Large intestine (tissue), 3 donors: ENCODE results near the gene TICAM2. TPM values are rescaled to one million over a fixed set of nuclear protein-coding genes. Genes with fewer than 3 reads are reported as not detected.
A peak's percentile ranks its signal among the peaks of the same experiment; 100 is the strongest.

ENCODE experiments used
- DNase-seq, 2 donors: peaks; one replicate each; pipeline versions ENCODE4 v3.0.0 to v3.0.0-alpha.2; 2013
- H3K27ac ChIP-seq: one replicate; pipeline ENCODE4 v1.5.1; 2013; ENCODE audit warnings: low read length
- H3K27me3 ChIP-seq: 2 replicates; pipeline ENCODE4 v1.6.1; 2013; ENCODE audit warnings: low read length; ENCODE audit not compliant: control insufficient read depth, insufficient read depth
- H3K36me3 ChIP-seq: 2 replicates; pipeline ENCODE4 v1.6.1; 2013; ENCODE audit warnings: low read length; ENCODE audit not compliant: control insufficient read depth, insufficient read depth
- H3K4me1 ChIP-seq: one replicate; pipeline ENCODE4 v1.6.1; 2013; ENCODE audit warnings: low read length; ENCODE audit not compliant: control insufficient read depth, insufficient read depth
- H3K4me3 ChIP-seq: one replicate; pipeline ENCODE4 v1.5.1; 2013; ENCODE audit warnings: low read length
- H3K9me3 ChIP-seq: one replicate; pipeline ENCODE4 v1.6.1; 2013; ENCODE audit warnings: mild to moderate bottlenecking, low read depth, low read length, moderate library complexity; ENCODE audit not compliant: control insufficient read depth
- WGBS: methylation state at CpG from one replicate; pipeline ENCODE4 v1.1.5; 2013; ENCODE audit warnings: low lambda C conversion rate; ENCODE audit not compliant: insufficient coverage; 5-methylcytosine and 5-hydroxymethylcytosine counted together
- polyA plus RNA-seq: library from polyadenylated mRNA; unstranded; fragments of 120-200 nt; gene quantifications from one replicate; pipeline ENCODE4 v1.2.1, GENCODE V29; 2013

Gene TICAM2
- polyA plus RNA-seq, 1 donor: 2.9 TPM

- peak overlapping the region; percentile 71 for H3K27ac ChIP-seq
- H3K36me3 ChIP-seq: no peaks in the 10 kb centered on the region
- H3K9me3 ChIP-seq: no peaks in the 10 kb centered on the region
- no CpG with 5 or more reads among the region's 8 CpGs for WGBS
- H3K27me3 ChIP-seq: peaks cover 2% of the 10 kb centered on the region
- H3K4me3 ChIP-seq: peak overlapping the region; percentile 26
- H3K4me1 ChIP-seq: no peaks in the 10 kb centered on the region
- DNase-seq: peak; percentile 70 to 82
Measured at GRCh38 chr5:115634343-115635132, 32.3 kb upstream of the TICAM2 start.

- no peaks in the 10 kb centered on the region for H3K27me3 ChIP-seq
- H3K9me3 ChIP-seq: no peaks in the 10 kb centered on the region
- no peaks in the 10 kb centered on the region for H3K4me1 ChIP-seq
- no peaks in the 10 kb centered on the region for H3K36me3 ChIP-seq
- WGBS: no CpG with 5 or more reads among the region's 1 CpG
- DNase-seq: no peak
- H3K27ac ChIP-seq: no peak overlapping the region
- no peak overlapping the region for H3K4me3 ChIP-seq
Measured at GRCh38 chr5:115629903-115630302, 27.6 kb upstream of the TICAM2 start.

GRCh38 chr5:115627295-115627865 lies 25.1 kb upstream of the TICAM2 start:
- no peak overlapping the region for H3K27ac ChIP-seq
- no peaks in the 10 kb centered on the region for H3K27me3 ChIP-seq
- H3K4me1 ChIP-seq: peaks cover 9% of the 10 kb centered on the region
- no peak overlapping the region for H3K4me3 ChIP-seq
- H3K36me3 ChIP-seq: peaks cover under 1% of the 10 kb centered on the region
- DNase-seq: no peak
- WGBS: 88% methylated on average over 1 of the region's 5 CpGs
- no peaks in the 10 kb centered on the region for H3K9me3 ChIP-seq

- peaks cover 13% of the 10 kb centered on the region for H3K4me1 ChIP-seq
- H3K9me3 ChIP-seq: no peaks in the 10 kb centered on the region
- H3K27me3 ChIP-seq: no peaks in the 10 kb centered on the region
- 4% methylated on average over 5 of the region's 9 CpGs for WGBS
- H3K4me3 ChIP-seq: peak overlapping the region; percentile 83
- H3K36me3 ChIP-seq: peaks cover 3% of the 10 kb centered on the region
- no peak for DNase-seq
- peak overlapping the region; percentile 98 for H3K27ac ChIP-seq
Measured at GRCh38 chr5:115626445-115626823, 24.2 kb upstream of the TICAM2 start.

- H3K27me3 ChIP-seq: no peaks in the 10 kb centered on the region
- no peaks in the 10 kb centered on the region for H3K9me3 ChIP-seq
- H3K27ac ChIP-seq: peak within 1 kb of the TSS; percentile 98
- peak; percentile 99 for DNase-seq
- peaks cover 13% of the 10 kb centered on the region for H3K4me1 ChIP-seq
- H3K4me3 ChIP-seq: peak within 1 kb of the TSS; percentile 83
- WGBS: no CpG with 5 or more reads among the region's 77 CpGs
- H3K36me3 ChIP-seq: peaks cover 3% of the 10 kb centered on the region
Measured at GRCh38 chr5:115625579-115626444, 23.5 kb upstream of the TICAM2 start, which contains the start of gene TMED7. Gene TMED7 (minus strand): TSS chr5:115626036. CDS start chr5:115625792, 244 bp downstream.

GRCh38 chr5:115624994-115625393 lies 22.7 kb upstream of the TICAM2 start:
- 83% methylated on average over 1 of the region's 3 CpGs for WGBS
- peaks cover 4% of the 10 kb centered on the region for H3K36me3 ChIP-seq

GRCh38 chr5:115623658-115624057 lies 21.4 kb upstream of the TICAM2 start:
- Histone ChIP-seq H3K4me3 (peak overlapping the region; percentile 83), H3K27ac (peak overlapping the region; percentile 98), H3K36me3 (peaks cover 13% of the 10 kb centered on the region), H3K9me3 (no peaks in the 10 kb centered on the region), H3K27me3 (no peaks in the 10 kb centered on the region), H3K4me1 (peaks cover 13% of the 10 kb centered on the region)
- peak; percentile 41 to 83 for DNase-seq
- WGBS: 28% methylated on average over 2 of the region's 5 CpGs

More at GRCh38 chr5:115624994-115625393, 22.7 kb upstream of the TICAM2 start:
- DNase-seq: no peak
- Histone ChIP-seq H3K4me3 (peak overlapping the region; percentile 83), H3K27me3 (no peaks in the 10 kb centered on the region), H3K4me1 (peaks cover 13% of the 10 kb centered on the region), H3K9me3 (no peaks in the 10 kb centered on the region), H3K27ac (peak overlapping the region; percentile 98)

GRCh38 chr5:115621365-115621900 lies 19.2 kb upstream of the TICAM2 start:
- Histone ChIP-seq H3K4me1 (peaks cover 21% of the 10 kb centered on the region), H3K27ac (no peak overlapping the region)
- WGBS: 94% methylated on average over 2 of the region's 4 CpGs

GRCh38 chr5:115616892-115617291 lies 14.6 kb upstream of the TICAM2 start:
- DNase-seq: peak in 1 of 2 donors; percentile 50
- Histone ChIP-seq H3K9me3 (no peaks in the 10 kb centered on the region), H3K27ac (peak overlapping the region; percentile 29), H3K27me3 (no peaks in the 10 kb centered on the region), H3K36me3 (peaks cover 32% of the 10 kb centered on the region), H3K4me3 (no peak overlapping the region), H3K4me1 (peaks cover 10% of the 10 kb centered on the region)
- 20% methylated on average over 1 of the region's 1 CpG for WGBS

More at GRCh38 chr5:115621365-115621900, 19.2 kb upstream of the TICAM2 start:
- Histone ChIP-seq H3K9me3 (no peaks in the 10 kb centered on the region), H3K27me3 (no peaks in the 10 kb centered on the region), H3K4me3 (no peak overlapping the region), H3K36me3 (peaks cover 20% of the 10 kb centered on the region)
- DNase-seq: no peak

GRCh38 chr5:115616472-115616871 lies 14.2 kb upstream of the TICAM2 start:
- peaks cover 34% of the 10 kb centered on the region for H3K36me3 ChIP-seq
- no peaks in the 10 kb centered on the region for H3K9me3 ChIP-seq
- no peaks in the 10 kb centered on the region for H3K27me3 ChIP-seq
- H3K27ac ChIP-seq: peak overlapping the region; percentile 29
- no peak overlapping the region for H3K4me3 ChIP-seq
- peaks cover 10% of the 10 kb centered on the region for H3K4me1 ChIP-seq
- DNase-seq: no peak
